SU-DHL-6 (cell line): ENCODE data around the gene SAP30L.

Source experiments
- H2AFZ ChIP-seq: fragments of 200-600 bp; sonication (generic); 2 replicates; pipeline ENCODE4 v1.6.1; 2014; ENCODE audit warnings: low read depth, mild to moderate bottlenecking, moderate library complexity, mixed read lengths, antibody characterized with exemption, low read length; ENCODE audit not compliant: severe bottlenecking
- H3F3A ChIP-seq: fragments of 200-600 bp; shearing (Covaris generic); 2 replicates; pipeline ENCODE4 v1.6.0; 2016; ENCODE audit warnings: antibody characterized with exemption, mild to moderate bottlenecking; ENCODE audit not compliant: insufficient read depth
- H3K27ac ChIP-seq: fragments of 200-600 bp; sonication (generic); 2 replicates; pipeline ENCODE4 v1.5.1; 2016; ENCODE audit warnings: low read depth, mild to moderate bottlenecking, low read length, moderate library complexity, mixed read lengths
- H3K27me3 ChIP-seq: fragments of 200-600 bp; sonication (generic), shearing (Covaris generic); 2 replicates; pipeline ENCODE4 v1.6.0; 2014; ENCODE audit warnings: mild to moderate bottlenecking, low read length
- H3K36me3 ChIP-seq: fragments of 200-600 bp; sonication (generic); 2 replicates; pipeline ENCODE4 v1.6.1; 2014; ENCODE audit warnings: mild to moderate bottlenecking, low read length, mixed read lengths
- H3K4me2 ChIP-seq: fragments of 300-600, 200-600 bp; shearing (Covaris generic), sonication (generic); 2 replicates; pipeline ENCODE4 v1.6.0; 2014; ENCODE audit warnings: low read length, low read depth, mild to moderate bottlenecking; ENCODE audit not compliant: poor library complexity, severe bottlenecking
- H3K4me3 ChIP-seq: fragments of 200-600 bp; sonication (generic); 2 replicates; pipeline ENCODE4 v1.5.1; 2014; ENCODE audit warnings: antibody characterized with exemption, low read length, mild to moderate bottlenecking, mixed read lengths; ENCODE audit not compliant: insufficient read depth, poor library complexity, severe bottlenecking
- H3K79me2 ChIP-seq: fragments of 200-600 bp; sonication (generic); 2 replicates; pipeline ENCODE4 v1.6.1; 2014; ENCODE audit warnings: mild to moderate bottlenecking, low read length, moderate library complexity; ENCODE audit not compliant: insufficient read depth
- H3K9ac ChIP-seq: fragments of 200-600 bp; sonication (generic); 2 replicates; pipeline ENCODE4 v1.7.0; 2014; ENCODE audit warnings: mild to moderate bottlenecking, low read length
- H3K9me2 ChIP-seq: fragments of 200-600 bp; sonication (generic); replicated peaks from 2 replicates; pipeline ENCODE4 v1.6.1; 2014; ENCODE audit warnings: low read length; ENCODE audit not compliant: insufficient read depth
- H3K9me3 ChIP-seq: fragments of 200-600 bp; sonication (generic); 2 replicates; pipeline ENCODE4 v1.6.1; 2014; ENCODE audit warnings: low read length, mixed read lengths; ENCODE audit not compliant: insufficient read depth
- H4K20me1 ChIP-seq: fragments of 200-600 bp; sonication (generic); 2 replicates; pipeline ENCODE4 v1.6.1; 2014; ENCODE audit warnings: low read depth, mild to moderate bottlenecking, antibody characterized with exemption, low read length, moderate library complexity, mixed read lengths
- CTCF ChIP-seq: fragments of 200-600 bp; sonication (generic); IDR thresholded peaks from one replicate; pipeline ENCODE4 v1.5.1; 2017; ENCODE audit warnings: antibody characterized with exemption, mild to moderate bottlenecking, low read length, moderate library complexity; ENCODE audit not compliant: insufficient read depth, poor library complexity, severe bottlenecking
- EZH2phosphoT487 ChIP-seq: fragments of 200-600 bp; sonication (generic), shearing (Covaris generic); conservative IDR thresholded peaks from 2 replicates; pipeline ENCODE4 v1.6.1; 2018; ENCODE audit warnings: mild to moderate bottlenecking, antibody characterized with exemption, low read length, moderate library complexity, mixed read lengths

The SAP30L gene

GRCh38 chr5:154406231-154406630 lies 39.6 kb upstream of the SAP30L start:
- Histone ChIP-seq H3K4me2 (no peak overlapping the region), H3K9ac (no peak overlapping the region), H3K27me3 (no peaks in the 10 kb centered on the region), H3K9me3 (no peaks in the 10 kb centered on the region), H3K27ac (no peak overlapping the region), H2AFZ (no peak overlapping the region), H3K36me3 (no peaks in the 10 kb centered on the region), H3F3A (no peaks in the 10 kb centered on the region), H3K79me2 (no peaks in the 10 kb centered on the region), H3K9me2 (no peaks in the 10 kb centered on the region), H3K4me3 (no peak overlapping the region), H4K20me1 (no peaks in the 10 kb centered on the region)
- TF ChIP-seq CTCF (no peak), EZH2phosphoT487 (no peak)

- no peak overlapping the region for H3K4me3 ChIP-seq
- no peaks in the 10 kb centered on the region for H3K9me3 ChIP-seq
- H3K79me2 ChIP-seq: no peaks in the 10 kb centered on the region
- no peak overlapping the region for H3K9ac ChIP-seq
- H3K4me2 ChIP-seq: no peak overlapping the region
- no peaks in the 10 kb centered on the region for H3K27me3 ChIP-seq
- no peak overlapping the region for H2AFZ ChIP-seq
- no peaks in the 10 kb centered on the region for H3F3A ChIP-seq
- no peaks in the 10 kb centered on the region for H4K20me1 ChIP-seq
- no peaks in the 10 kb centered on the region for H3K36me3 ChIP-seq
- H3K9me2 ChIP-seq: no peaks in the 10 kb centered on the region
- H3K27ac ChIP-seq: no peak overlapping the region
- TF ChIP-seq EZH2phosphoT487 (no peak), CTCF (no peak)
Measured at GRCh38 chr5:154406826-154407225, 39.0 kb upstream of the SAP30L start.

- no peaks in the 10 kb centered on the region for H3F3A ChIP-seq
- H3K27me3 ChIP-seq: no peaks in the 10 kb centered on the region
- no peak overlapping the region for H3K4me2 ChIP-seq
- no peaks in the 10 kb centered on the region for H3K36me3 ChIP-seq
- no peaks in the 10 kb centered on the region for H4K20me1 ChIP-seq
- H3K9ac ChIP-seq: no peak overlapping the region
- no peaks in the 10 kb centered on the region for H3K79me2 ChIP-seq
- no peak overlapping the region for H3K4me3 ChIP-seq
- H3K27ac ChIP-seq: no peak overlapping the region
- no peaks in the 10 kb centered on the region for H3K9me2 ChIP-seq
- no peak for TF ChIP-seq EZH2phosphoT487
- TF ChIP-seq CTCF: no peak
- H3K9me3 ChIP-seq: no peaks in the 10 kb centered on the region
- H2AFZ ChIP-seq: no peak overlapping the region
Measured at GRCh38 chr5:154408811-154409210, 37.0 kb upstream of the SAP30L start.
